Upper lobe of right lung (tissue), 1 donor: Measurements from ENCODE around the gene OLFML1. TPM values are rescaled to one million over a fixed set of nuclear protein-coding genes. Genes with fewer than 3 reads are reported as not detected.

Source experiments
- ATAC-seq: fragments of 200-7000 bp; cut with Tn5 transposase; one replicate; pipeline ENCODE4 v1.9.1; 2020; ENCODE audit warnings: mild to moderate bottlenecking, moderate library complexity
- DNase-seq: peaks from one replicate; pipeline ENCODE4 v3.0.0-alpha.2; 2020
- H3K27ac ChIP-seq: fragments of 200-600 bp; one replicate; pipeline ENCODE4 v1.8.0; 2022
- H3K27me3 ChIP-seq: fragments of 200-600 bp; one replicate; pipeline ENCODE4 v1.8.0; 2022; ENCODE audit warnings: mild to moderate bottlenecking
- H3K36me3 ChIP-seq: fragments of 200-600 bp; one replicate; pipeline ENCODE4 v1.8.0; 2022
- H3K4me1 ChIP-seq: fragments of 200-600 bp; one replicate; pipeline ENCODE4 v1.8.0; 2022
- H3K4me3 ChIP-seq: fragments of 200-600 bp; one replicate; pipeline ENCODE4 v1.8.0; 2022; ENCODE audit warnings: mild to moderate bottlenecking
- H3K9me3 ChIP-seq: fragments of 200-600 bp; one replicate; pipeline ENCODE4 v1.8.0; 2022
- CTCF ChIP-seq: fragments of 200-600 bp; IDR thresholded peaks from one replicate; pipeline ENCODE4 v1.8.0; 2022; ENCODE audit warnings: antibody characterized with exemption
- intact Hi-C: fragments of 100-400 bp; cut with DNase I; formaldehyde crosslinking; loops from one replicate; pipeline ENCODE4 v1.11.0; 2022
- total RNA-seq: library from RNA; stranded (reverse); fragmentation: NEBNext Ultra II Directional; extraction: Animal tissue kit (Norgen Biotek cat#: 25700); gene quantifications from one replicate; pipeline ENCODE4 v1.2.1, GENCODE V29; 2021
- donor health status: DM: no; HTN: yes; CAD: no; lungs with severe emphysema.

Gene OLFML1
- total RNA-seq, 1 donor from 2014 or later = 30.6 TPM

GRCh38 chr11:7559398-7560283, 74.3 kb downstream of the OLFML1 start:
- H3K9me3 ChIP-seq = no peaks in the 10 kb centered on the region
- no peak overlapping the region for H3K27ac ChIP-seq

More at GRCh38 chr11:7559398-7560283, 74.3 kb downstream of the OLFML1 start:
- Histone ChIP-seq H3K27me3 (no peaks in the 10 kb centered on the region), H3K4me1 (no peaks in the 10 kb centered on the region), H3K36me3 (no peaks in the 10 kb centered on the region), H3K4me3 (no peak overlapping the region)
- no peak for DNase-seq
- ATAC-seq = no peak
- intact Hi-C loops = no loop called here
- no peak for TF ChIP-seq CTCF

Other genes starting within 250 kb of the OLFML1 start
- 0.14 TPM for gene SYT9, start 233.6 kb upstream of the OLFML1 start, total RNA-seq
- gene PPFIBP2, start 28.5 kb downstream of the OLFML1 start, total RNA-seq = 26.8 TPM
- gene CYB5R2, start 188.0 kb downstream of the OLFML1 start, total RNA-seq = 14.2 TPM
- 6.4 TPM for gene OVCH2, start 221.0 kb downstream of the OLFML1 start, total RNA-seq